ENCODE data around the gene MAG.

MAG gene

DNA sequence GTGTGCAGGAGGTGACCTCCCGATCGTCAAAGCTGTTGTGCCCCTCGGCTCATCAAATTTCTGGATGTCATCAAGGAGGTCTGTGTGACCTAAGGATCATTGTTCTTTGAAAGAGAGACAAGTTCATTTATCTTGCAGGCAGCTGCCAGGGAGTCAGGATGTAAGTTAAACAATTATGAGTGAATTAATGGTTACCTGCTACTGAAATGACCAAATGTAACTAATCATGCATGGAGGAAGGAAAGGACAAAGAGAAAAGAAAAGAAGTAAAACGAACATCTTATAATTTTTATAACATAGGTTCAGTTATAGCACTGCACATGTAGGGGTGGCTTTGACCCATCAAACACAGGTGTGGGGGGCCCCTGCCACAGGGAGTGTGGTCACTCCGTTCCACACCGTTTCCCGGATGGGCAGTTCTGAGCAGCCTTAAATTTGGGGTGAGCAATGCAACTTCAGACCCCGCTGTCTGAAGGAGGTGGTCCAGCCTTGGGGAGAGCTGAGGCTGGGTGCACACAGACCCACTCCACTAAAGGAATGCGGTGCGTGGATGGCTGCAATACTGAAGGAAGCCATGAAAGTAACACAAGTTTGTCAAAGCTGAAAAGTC lies 42.3 kb downstream of the MAG start:
- Histone ChIP-seq H3K9me2 (replicated peaks; ENCODE audit: low read depth, low read length) (no peaks in the 10 kb centered on the region), H3K9ac (ENCODE audit: low read depth, low read length, poor library complexity, severe bottlenecking) (no peak overlapping the region), H3K79me2 (ENCODE audit: insufficient read depth, low read length) (no peaks in the 10 kb centered on the region), H3F3A (ENCODE audit: low read depth) (no peaks in the 10 kb centered on the region), H3K36me3 (ENCODE audit: insufficient read depth, low read length) (no peaks in the 10 kb centered on the region), H2AFZ (ENCODE audit: low read length) (no peak overlapping the region), H4K20me1 (ENCODE audit: insufficient read depth, low read length, poor library complexity, severe bottlenecking) (no peaks in the 10 kb centered on the region), H3K4me1 (ENCODE audit: insufficient read depth, low read length, poor library complexity, severe bottlenecking) (peaks cover 10% of the 10 kb centered on the region), H3K4me2 (ENCODE audit: low read depth, low read length, poor library complexity, severe bottlenecking) (no peak overlapping the region), H3K27me3 (ENCODE audit: insufficient read depth, low read length, poor library complexity, severe bottlenecking) (no peaks in the 10 kb centered on the region), H3K4me3 (ENCODE audit: low read length, poor library complexity, severe bottlenecking) (no peak overlapping the region), H3K9me3 (ENCODE audit: insufficient read depth, low read depth, low read length) (no peaks in the 10 kb centered on the region)
- TF ChIP-seq, protein P1, sequence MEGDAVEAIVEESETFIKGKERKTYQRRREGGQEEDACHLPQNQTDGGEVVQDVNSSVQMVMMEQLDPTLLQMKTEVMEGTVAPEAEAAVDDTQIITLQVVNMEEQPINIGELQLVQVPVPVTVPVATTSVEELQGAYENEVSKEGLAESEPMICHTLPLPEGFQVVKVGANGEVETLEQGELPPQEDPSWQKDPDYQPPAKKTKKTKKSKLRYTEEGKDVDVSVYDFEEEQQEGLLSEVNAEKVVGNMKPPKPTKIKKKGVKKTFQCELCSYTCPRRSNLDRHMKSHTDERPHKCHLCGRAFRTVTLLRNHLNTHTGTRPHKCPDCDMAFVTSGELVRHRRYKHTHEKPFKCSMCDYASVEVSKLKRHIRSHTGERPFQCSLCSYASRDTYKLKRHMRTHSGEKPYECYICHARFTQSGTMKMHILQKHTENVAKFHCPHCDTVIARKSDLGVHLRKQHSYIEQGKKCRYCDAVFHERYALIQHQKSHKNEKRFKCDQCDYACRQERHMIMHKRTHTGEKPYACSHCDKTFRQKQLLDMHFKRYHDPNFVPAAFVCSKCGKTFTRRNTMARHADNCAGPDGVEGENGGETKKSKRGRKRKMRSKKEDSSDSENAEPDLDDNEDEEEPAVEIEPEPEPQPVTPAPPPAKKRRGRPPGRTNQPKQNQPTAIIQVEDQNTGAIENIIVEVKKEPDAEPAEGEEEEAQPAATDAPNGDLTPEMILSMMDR (conservative IDR thresholded peaks at IDR 0.05; ENCODE audit: low read length) = no peak
- TF ChIP-seq EZH2phosphoT487 (IDR thresholded peaks at IDR 0.05; ENCODE audit: borderline replicate concordance) = no peak

DNA sequence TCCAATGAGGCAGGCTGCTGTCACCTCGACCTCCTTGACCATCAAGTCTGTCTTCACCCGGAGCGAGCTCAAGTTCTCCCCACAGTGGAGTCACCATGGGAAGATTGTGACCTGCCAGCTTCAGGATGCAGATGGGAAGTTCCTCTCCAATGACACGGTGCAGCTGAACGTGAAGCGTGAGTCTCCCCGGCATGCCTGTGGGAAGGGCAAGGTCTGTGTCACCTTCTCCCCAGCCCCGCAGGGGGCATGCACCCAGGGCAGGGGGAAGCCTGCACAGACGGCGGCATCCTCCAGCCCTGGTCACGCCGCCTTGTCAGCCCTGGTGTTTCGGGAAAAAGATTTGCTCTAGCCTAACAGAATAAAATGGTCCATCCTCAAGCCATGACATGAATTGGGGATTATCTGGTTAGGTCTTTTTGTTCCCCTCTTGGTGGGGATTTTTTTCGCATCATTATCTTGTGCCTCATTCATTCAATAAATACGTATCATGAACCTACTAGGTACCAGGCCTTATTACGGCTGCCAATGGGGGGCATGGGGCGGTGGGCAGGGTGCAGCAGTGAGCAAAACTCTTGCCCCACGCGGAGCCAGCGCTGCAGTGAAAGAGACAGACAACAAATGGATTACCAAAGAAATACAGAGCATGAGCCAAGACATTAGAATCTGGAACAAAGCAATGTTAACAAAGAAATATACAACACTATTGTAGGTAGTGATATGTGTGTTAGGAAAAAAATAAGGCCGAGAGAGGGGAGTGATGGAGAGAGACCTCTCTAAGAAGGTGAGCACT lies 44.4 kb downstream of the MAG start:
- H2AFZ ChIP-seq (ENCODE audit: low read length) = no peak overlapping the region
- H3K4me3 ChIP-seq (ENCODE audit: low read length, poor library complexity, severe bottlenecking) = no peak overlapping the region
- H3K4me2 ChIP-seq (ENCODE audit: low read depth, low read length, poor library complexity, severe bottlenecking) = no peak overlapping the region
- H3K9me3 ChIP-seq (ENCODE audit: insufficient read depth, low read depth, low read length) = no peaks in the 10 kb centered on the region
- peaks cover 5% of the 10 kb centered on the region for H3K4me1 ChIP-seq (ENCODE audit: insufficient read depth, low read length, poor library complexity, severe bottlenecking)
- H3K36me3 ChIP-seq (ENCODE audit: insufficient read depth, low read length) = no peaks in the 10 kb centered on the region
- no peaks in the 10 kb centered on the region for H3K27me3 ChIP-seq (ENCODE audit: insufficient read depth, low read length, poor library complexity, severe bottlenecking)
- no peak for TF ChIP-seq EZH2phosphoT487 (IDR thresholded peaks at IDR 0.05; ENCODE audit: borderline replicate concordance)
- TF ChIP-seq, protein P1 (conservative IDR thresholded peaks at IDR 0.05; ENCODE audit: low read length) = no peak
- no peaks in the 10 kb centered on the region for H3F3A ChIP-seq (ENCODE audit: low read depth)
- H4K20me1 ChIP-seq (ENCODE audit: insufficient read depth, low read length, poor library complexity, severe bottlenecking) = no peaks in the 10 kb centered on the region
- no peaks in the 10 kb centered on the region for H3K79me2 ChIP-seq (ENCODE audit: insufficient read depth, low read length)
- H3K9ac ChIP-seq (ENCODE audit: low read depth, low read length, poor library complexity, severe bottlenecking) = no peak overlapping the region
- no peaks in the 10 kb centered on the region for H3K9me2 ChIP-seq (replicated peaks; ENCODE audit: low read depth, low read length)

DNA sequence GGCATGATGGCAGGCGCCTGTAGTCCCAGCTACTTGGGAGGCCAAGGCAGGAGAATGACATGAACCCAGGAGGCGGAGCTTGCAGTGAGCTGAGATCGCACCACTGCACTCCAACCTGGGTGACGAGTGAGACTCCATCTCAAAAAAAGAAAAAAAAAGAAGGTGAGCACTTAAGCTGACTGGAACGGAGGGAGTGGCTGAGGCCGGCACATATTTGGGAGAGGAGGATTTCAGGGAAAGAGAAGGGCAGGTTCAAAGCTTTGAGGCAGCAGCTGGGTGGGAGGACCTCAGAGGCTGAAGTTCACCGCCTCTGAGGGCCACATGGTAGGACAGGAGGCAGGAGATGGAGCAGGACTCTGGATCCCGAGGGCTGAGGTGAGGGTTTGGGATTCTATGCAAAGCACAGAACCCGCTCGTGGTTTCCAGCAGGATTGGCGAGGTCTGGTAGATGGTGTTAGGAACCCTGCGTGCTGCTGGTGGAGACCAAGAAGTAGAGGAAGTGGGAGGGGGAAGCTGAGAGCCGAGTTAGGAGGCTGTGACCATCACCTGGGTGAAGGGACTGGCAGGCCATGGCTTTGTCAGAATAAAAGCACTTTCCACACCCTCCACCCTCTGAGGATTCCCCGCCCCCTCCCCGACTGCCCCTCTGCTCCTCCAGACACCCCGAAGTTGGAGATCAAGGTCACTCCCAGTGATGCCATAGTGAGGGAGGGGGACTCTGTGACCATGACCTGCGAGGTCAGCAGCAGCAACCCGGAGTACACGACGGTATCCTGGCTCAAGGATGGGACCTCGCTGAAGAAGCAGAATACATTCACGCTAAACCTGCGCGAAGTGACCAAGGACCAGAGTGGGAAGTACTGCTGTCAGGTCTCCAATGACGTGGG lies 45.4 kb downstream of the MAG start:
- Histone ChIP-seq H3K9me3 (ENCODE audit: insufficient read depth, low read depth, low read length) (no peaks in the 10 kb centered on the region), H2AFZ (ENCODE audit: low read length) (peak overlapping the region; percentile 43; the same call in 1 of the 2 replicates), H3K4me2 (ENCODE audit: low read depth, low read length, poor library complexity, severe bottlenecking) (no peak overlapping the region), H3K4me1 (ENCODE audit: insufficient read depth, low read length, poor library complexity, severe bottlenecking) (peaks cover 5% of the 10 kb centered on the region), H3K79me2 (ENCODE audit: insufficient read depth, low read length) (no peaks in the 10 kb centered on the region), H3K9ac (ENCODE audit: low read depth, low read length, poor library complexity, severe bottlenecking) (no peak overlapping the region), H4K20me1 (ENCODE audit: insufficient read depth, low read length, poor library complexity, severe bottlenecking) (no peaks in the 10 kb centered on the region), H3K27me3 (ENCODE audit: insufficient read depth, low read length, poor library complexity, severe bottlenecking) (no peaks in the 10 kb centered on the region), H3K9me2 (replicated peaks; ENCODE audit: low read depth, low read length) (no peaks in the 10 kb centered on the region), H3K36me3 (ENCODE audit: insufficient read depth, low read length) (no peaks in the 10 kb centered on the region), H3K4me3 (ENCODE audit: low read length, poor library complexity, severe bottlenecking) (no peak overlapping the region), H3F3A (ENCODE audit: low read depth) (no peaks in the 10 kb centered on the region)
- TF ChIP-seq, protein P1 (conservative IDR thresholded peaks at IDR 0.05; ENCODE audit: low read length) = no peak
- TF ChIP-seq EZH2phosphoT487 (IDR thresholded peaks at IDR 0.05; ENCODE audit: borderline replicate concordance) = no peak
